ENCODE data around the gene MRPL41.
"Not testable (repeated sequence)": the region's sequence is repeated elsewhere in the genome, so short reads cannot be mapped to it uniquely, and the experiment has no call there.

The MRPL41 gene

DNA sequence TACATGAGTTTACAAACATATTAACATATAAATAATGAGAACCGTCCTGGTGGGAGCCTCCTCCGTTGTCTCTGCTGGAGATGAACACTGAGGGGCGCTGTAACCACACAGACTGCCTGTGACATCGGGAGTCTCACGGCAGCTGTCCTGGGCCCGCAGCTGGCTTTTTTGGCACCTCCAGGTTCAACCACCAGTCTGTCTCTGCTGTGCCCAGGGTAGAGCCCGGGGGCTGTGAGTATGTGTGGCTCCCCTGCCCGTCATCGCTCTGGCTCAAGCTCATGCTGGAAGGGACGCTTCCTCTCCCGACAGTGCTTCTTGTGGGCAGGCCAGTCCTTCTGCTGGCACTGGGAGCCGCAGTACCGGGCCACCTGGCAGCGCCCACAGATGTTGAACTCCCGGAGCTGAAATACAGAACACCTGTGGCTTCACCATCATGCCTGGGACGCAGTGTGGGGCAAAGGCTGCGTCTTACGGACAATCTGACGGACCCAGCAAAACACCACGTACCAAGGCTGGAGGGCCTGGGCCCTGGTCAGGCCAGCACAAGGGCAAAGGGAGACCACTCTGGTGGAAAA, 30.7 kb downstream of the MRPL41 start:
- DNase-seq (ENCODE audit: low spot score): no peak

DNA sequence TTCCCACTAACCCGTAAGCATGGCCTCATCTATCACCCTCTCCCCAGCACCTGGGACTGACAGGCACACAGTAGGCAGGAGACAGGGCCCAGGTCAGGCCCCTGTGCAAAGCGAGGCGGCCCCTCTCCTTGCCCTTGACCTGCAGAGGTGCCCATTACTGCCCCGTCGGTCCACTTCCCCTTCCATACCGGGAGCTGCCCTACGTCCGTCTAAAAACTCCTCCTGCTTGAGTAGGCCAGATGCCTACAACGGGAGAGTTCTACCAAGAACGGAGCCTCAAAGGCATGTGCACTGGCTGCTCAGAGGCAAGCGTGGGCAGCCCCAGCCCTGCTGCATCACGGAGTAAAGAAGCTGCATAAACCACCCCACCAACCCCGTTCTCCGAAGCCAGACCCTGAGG, 31.7 kb downstream of the MRPL41 start:
- DNase-seq (ENCODE audit: low spot score): no peak

DNA sequence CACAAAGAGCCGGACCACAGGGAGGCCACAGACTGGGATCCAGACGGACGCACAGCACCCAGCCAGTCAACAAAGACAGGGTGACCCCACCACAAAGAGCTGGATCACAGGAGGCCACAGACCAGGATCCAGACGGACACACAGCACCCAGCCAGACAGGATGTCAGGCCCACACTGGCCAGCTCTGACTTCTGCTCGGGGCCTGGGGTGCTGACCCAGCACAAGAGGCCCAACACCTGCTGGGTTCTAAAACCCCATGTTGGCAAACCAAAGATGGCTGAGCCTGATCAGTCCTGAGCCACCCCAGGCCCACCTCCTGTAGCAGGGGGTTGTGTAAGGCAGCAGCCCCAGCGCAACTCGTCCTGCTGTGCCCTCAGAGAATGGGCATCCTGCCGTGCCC, 32.3 kb downstream of the MRPL41 start:
- no peak for DNase-seq (ENCODE audit: low spot score)

DNA sequence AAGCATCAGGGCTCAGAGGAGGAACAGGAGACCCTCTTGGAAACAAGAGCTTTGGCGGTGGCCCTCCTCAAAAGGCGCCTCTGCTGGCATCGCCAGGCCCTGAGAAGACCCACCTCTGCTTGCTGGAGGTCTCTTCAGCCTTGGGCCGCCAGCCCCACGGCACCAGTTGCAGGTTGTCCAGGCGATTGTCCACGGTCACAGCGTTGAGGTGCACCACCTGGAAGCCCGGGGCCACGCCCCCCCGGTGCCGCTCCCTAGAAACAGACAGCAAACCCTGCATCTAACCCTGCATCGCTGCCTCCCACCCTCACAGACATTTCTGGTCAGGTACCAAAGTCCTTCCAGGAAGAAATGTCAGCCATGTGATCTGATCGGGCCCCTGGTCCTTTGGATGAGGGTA, 35.2 kb downstream of the MRPL41 start:
- no peak for DNase-seq (ENCODE audit: low spot score)

DNA sequence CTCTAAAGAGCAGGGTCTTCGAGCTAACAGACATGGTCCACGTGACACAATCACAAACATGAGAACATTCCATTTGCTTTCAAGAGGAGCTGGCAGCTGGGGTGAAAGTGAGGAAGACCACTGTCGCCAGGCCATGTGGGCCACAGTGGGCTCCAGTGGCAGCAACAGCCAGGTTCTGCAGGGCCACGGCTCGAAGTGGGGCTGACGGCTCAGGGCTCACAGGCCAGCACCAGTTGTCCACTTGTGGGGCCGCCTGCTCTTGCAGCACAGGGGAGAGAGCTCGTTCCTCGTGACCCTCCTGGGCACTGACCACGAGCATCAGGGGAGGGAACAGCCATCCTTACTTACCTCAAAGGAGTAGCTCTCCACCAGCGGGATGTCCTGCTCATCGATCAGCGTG, 36.6 kb downstream of the MRPL41 start:
- DNase-seq (ENCODE audit: low spot score): no peak

DNA sequence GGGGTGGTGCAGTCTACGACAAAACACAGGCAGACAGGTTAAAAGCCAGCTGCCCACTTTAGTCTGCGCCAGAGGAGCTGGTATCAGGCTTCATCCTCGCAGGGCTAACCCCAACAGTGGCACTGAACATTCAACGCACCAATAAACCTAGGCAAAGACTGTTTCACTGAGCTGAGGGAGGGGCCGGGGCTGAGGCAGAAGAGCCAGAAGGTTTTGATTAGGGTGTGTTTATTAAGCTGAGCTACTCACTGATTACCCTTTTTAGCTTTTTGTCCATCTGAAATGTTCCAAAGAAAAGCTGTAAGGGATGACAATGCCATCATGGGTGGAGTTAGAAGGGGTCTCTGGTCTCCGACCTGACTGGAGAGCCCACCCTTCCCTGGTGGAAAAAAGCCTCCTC, 37.2 kb downstream of the MRPL41 start:
- no peak for DNase-seq (ENCODE audit: low spot score)

DNA sequence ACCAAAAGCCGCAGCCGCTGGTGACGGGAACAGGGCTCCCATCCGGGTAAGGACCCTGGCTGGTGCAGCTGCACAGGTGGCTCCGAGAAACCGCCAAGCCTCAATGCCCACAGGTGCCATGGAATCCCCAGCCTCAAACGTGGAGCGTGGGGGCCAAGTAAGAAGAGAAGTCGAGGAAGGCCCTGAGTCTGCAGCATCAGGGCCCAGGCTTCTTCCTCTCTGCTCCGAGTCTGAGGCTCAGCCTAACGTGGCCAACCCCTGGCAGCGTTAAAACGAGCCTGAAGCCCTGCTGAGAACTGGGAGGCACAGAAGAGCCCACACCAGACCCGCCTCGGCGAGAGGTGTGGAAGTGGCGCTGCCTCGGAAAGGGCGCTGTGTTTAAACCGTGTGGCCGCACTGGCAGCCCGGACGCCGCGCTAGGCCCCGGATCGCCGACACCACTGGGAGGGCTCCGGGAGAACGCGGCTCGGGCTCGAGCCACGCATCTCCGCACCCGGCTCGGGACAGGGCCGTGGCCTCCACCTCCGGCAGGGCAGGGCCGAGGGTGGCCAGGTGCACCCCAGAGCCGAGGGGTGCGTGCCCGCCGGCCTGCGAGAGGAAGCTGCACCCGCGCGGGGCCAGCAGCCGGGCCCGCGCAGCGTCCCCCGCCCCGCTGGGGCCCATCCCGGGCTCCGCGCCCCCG, 37.9 kb downstream of the MRPL41 start:
- no peak for DNase-seq (ENCODE audit: low spot score)

- DNase-seq (ENCODE audit: low spot score): no peak
These were observed 38.4 kb downstream of the MRPL41 start for GRCh38 chr9:137590123-137590468.

DNA sequence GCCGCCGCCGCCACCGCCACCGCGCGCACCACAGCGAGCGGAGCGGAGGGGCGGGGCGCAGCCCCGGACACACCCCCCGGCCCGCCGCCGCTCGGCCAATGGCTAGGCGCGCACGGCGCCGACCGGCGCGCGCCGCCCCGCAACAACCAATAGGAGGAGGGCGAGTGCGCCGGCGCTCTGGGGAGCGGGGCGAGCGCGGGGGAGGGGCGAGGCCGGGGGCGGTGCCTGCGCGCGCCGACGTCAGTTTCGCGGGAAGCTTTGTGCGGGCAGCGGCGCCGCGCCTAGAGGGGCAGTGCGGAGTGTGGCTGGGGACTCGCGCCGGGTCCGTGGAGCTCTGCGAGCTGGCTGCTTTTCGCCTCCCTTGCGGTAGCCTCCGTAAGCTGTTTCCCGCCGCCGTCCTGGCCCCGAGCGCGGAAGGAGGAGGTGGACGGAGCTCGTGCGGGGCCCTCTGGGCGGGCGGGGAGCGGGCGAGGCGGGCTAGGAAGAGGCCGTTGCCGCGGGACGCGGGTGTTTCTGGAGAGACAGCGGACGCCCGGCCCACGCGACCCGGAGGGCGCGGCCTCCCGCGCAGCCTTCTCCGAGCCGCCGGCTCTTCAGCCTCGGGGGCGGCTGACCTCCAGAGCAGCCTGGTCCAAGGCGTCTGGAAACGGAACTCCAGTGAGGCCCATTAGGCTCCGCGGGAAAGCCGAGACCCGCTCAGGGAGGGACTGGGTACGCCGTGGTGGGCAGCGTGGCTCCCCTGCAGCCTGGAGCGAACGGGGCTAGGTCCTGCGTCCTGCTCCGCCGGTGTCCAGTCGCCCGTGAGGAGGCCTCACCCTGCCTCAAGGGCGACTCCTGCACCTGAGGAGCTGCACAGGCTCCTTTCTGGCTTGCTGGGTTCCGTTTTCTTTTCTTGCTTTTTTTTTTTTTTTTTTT, 39.0 kb downstream of the MRPL41 start, which contains the start of gene ZMYND19:
Gene ZMYND19, minus strand, starts transcription at position 44 of the 915 bp plus-strand sequence. CDS start 249 bp downstream, outside the sequence.
- peak; percentile 90 for DNase-seq (ENCODE audit: low spot score)

DNA sequence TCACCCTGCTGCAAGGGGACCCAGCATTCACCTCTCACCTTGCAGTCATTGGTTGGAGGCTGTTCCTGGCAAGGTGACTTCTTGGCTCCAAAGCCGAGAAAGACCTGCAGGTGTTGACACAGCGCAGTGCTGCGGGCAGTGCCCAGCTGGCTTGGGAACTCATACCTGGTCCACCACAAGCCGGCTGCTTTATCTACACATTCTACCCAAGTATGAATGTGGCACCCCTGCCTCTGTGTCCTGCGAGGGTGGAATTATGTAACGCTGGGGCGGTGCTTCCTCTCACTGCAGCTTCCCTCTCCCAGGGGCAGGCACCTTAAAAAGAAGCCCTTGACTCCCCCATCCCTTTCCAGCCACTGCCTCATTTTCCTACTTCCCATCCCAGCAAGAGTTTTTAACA, 41.1 kb downstream of the MRPL41 start:
- no peak for DNase-seq (ENCODE audit: low spot score)

DNA sequence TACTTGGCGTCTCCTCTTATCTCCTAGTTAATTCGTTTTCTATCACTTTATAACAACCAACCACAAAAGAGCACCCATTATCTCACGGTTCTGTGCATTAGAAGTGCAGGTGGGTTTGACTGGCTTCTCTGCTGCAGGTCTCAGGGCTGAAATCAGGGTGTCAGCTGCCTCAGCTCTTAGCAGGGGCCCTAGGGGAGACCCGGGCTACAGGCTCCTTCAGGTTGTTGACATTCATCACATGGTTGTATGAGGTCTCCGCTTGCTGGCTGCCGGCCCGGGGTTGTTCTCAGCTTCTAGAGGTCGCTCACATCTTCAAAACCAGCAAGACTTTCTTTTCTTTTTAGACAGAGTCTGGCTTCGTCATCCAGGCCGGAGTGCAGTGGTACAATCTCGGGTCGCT, 41.5 kb downstream of the MRPL41 start:
- no peak for DNase-seq (ENCODE audit: low spot score)

- DNase-seq (ENCODE audit: low spot score): not testable (repeated sequence)
These were observed 44.9 kb downstream of the MRPL41 start for GRCh38 chr9:137596577-137596976.

DNA sequence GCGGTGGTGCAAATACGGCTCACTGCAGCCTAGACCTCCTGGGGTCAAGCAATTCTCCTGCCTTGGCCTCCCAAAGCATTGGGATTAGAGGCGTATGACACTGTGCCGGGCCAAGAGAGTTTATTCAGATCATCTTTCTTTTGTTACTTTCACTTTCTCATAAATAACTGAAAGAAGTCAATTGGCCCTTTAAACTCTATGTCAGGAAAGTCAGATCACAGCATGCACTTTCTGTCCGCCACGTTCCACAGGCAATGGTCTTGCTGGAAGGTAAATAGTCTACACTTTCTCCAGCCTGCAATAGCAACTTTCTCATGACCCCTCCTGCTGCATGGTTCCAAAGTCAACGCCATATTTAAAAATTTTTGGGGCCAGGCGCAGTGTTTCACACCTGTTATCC, 47.3 kb downstream of the MRPL41 start:
- no peak for DNase-seq (ENCODE audit: low spot score)

Data from activated CD4-positive, alpha-beta T cell treated with anti-CD3 and anti-CD28 coated beads, Interleukin-2, Interleukin-4, amounts not matched to agents 100 ng/mL and 50 ng/mL, durations not matched to agents 16 hours and 8 hours (primary cell).